ENCODE results near the gene YAP1. TPM values are rescaled to one million over a fixed set of nuclear protein-coding genes. Genes with fewer than 3 reads are reported as not detected.

YAP1 gene
- polyA plus RNA-seq, 2 of the 4 experiments (the other 2 are of a cell fraction): 40.4 to 48.0 TPM

DNA sequence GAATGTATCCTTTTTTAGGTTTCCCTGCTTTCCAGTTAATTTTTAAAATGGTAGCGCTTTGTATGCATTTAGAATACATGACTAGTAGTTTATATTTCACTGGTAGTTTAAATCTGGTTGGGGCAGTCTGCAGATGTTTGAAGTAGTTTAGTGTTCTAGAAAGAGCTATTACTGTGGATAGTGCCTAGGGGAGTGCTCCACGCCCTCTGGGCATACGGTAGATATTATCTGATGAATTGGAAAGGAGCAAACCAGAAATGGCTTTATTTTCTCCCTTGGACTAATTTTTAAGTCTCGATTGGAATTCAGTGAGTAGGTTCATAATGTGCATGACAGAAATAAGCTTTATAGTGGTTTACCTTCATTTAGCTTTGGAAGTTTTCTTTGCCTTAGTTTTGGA lies 120.7 kb downstream of the YAP1 start:
- no peak for FAIRE-seq
- TF ChIP-seq RNF2 (IDR thresholded peaks at IDR 0.05; ENCODE audit: borderline replicate concordance, low read depth): no peak
- no peak for TF ChIP-seq POLR2AphosphoS2 (conservative IDR thresholded peaks at IDR 0.05; ENCODE audit: low read length)
- TF ChIP-seq MAFK (IDR thresholded peaks at IDR 0.05; ENCODE audit: partially characterized antibody): no peak
- no peak for TF ChIP-seq KDM1A (IDR thresholded peaks at IDR 0.05; ENCODE audit: low read depth)
- no peak for TF ChIP-seq MYC (IDR thresholded peaks at IDR 0.05; ENCODE audit: borderline replicate concordance, low read length)
- TF ChIP-seq FOSL2 (IDR thresholded peaks at IDR 0.05): no peak
- TF ChIP-seq FOSL2 (CRISPR knock-in tag; IDR thresholded peaks at IDR 0.05): no peak
- no peak for TF ChIP-seq BHLHE40 (IDR thresholded peaks at IDR 0.05; ENCODE audit: low read depth, low read length)
- TF ChIP-seq MAZ (IDR thresholded peaks at IDR 0.05; ENCODE audit: borderline replicate concordance, low read depth, low read length): no peak
- TF ChIP-seq FOSB (CRISPR knock-in tag; IDR thresholded peaks at IDR 0.05): no peak
- no peak for TF ChIP-seq ZSCAN20 (CRISPR knock-in tag; IDR thresholded peaks at IDR 0.05)
- TF ChIP-seq, protein P1, sequence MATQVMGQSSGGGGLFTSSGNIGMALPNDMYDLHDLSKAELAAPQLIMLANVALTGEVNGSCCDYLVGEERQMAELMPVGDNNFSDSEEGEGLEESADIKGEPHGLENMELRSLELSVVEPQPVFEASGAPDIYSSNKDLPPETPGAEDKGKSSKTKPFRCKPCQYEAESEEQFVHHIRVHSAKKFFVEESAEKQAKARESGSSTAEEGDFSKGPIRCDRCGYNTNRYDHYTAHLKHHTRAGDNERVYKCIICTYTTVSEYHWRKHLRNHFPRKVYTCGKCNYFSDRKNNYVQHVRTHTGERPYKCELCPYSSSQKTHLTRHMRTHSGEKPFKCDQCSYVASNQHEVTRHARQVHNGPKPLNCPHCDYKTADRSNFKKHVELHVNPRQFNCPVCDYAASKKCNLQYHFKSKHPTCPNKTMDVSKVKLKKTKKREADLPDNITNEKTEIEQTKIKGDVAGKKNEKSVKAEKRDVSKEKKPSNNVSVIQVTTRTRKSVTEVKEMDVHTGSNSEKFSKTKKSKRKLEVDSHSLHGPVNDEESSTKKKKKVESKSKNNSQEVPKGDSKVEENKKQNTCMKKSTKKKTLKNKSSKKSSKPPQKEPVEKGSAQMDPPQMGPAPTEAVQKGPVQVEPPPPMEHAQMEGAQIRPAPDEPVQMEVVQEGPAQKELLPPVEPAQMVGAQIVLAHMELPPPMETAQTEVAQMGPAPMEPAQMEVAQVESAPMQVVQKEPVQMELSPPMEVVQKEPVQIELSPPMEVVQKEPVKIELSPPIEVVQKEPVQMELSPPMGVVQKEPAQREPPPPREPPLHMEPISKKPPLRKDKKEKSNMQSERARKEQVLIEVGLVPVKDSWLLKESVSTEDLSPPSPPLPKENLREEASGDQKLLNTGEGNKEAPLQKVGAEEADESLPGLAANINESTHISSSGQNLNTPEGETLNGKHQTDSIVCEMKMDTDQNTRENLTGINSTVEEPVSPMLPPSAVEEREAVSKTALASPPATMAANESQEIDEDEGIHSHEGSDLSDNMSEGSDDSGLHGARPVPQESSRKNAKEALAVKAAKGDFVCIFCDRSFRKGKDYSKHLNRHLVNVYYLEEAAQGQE (IDR thresholded peaks at IDR 0.05): no peak
- no peak for TF ChIP-seq EHMT2 (IDR thresholded peaks at IDR 0.05; ENCODE audit: low read depth)
- TF ChIP-seq, protein P2, sequence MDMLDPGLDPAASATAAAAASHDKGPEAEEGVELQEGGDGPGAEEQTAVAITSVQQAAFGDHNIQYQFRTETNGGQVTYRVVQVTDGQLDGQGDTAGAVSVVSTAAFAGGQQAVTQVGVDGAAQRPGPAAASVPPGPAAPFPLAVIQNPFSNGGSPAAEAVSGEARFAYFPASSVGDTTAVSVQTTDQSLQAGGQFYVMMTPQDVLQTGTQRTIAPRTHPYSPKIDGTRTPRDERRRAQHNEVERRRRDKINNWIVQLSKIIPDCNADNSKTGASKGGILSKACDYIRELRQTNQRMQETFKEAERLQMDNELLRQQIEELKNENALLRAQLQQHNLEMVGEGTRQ (IDR thresholded peaks at IDR 0.05): no peak
- no peak for TF ChIP-seq POLR2A (IDR thresholded peaks at IDR 0.05; ENCODE audit: low read length)
- TF ChIP-seq, protein P3, sequence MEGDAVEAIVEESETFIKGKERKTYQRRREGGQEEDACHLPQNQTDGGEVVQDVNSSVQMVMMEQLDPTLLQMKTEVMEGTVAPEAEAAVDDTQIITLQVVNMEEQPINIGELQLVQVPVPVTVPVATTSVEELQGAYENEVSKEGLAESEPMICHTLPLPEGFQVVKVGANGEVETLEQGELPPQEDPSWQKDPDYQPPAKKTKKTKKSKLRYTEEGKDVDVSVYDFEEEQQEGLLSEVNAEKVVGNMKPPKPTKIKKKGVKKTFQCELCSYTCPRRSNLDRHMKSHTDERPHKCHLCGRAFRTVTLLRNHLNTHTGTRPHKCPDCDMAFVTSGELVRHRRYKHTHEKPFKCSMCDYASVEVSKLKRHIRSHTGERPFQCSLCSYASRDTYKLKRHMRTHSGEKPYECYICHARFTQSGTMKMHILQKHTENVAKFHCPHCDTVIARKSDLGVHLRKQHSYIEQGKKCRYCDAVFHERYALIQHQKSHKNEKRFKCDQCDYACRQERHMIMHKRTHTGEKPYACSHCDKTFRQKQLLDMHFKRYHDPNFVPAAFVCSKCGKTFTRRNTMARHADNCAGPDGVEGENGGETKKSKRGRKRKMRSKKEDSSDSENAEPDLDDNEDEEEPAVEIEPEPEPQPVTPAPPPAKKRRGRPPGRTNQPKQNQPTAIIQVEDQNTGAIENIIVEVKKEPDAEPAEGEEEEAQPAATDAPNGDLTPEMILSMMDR (IDR thresholded peaks at IDR 0.05): no peak
- H3K4me3 ChIP-seq: no peak overlapping the region
- CTCF ChIA-PET: interaction anchor here (1.1 to 2.0 kb wide), 2 partner anchors 38 to 80 kb away, joined by 3 to 4 read pairs; no protein-coding TSS in a partner anchor
- H3K4me1 ChIP-seq: peaks cover 20% of the 10 kb centered on the region
- no peak for ATAC-seq
- POLR2A ChIA-PET: no interaction called here
- DNase-seq (ENCODE audit: low read depth in 1 of 2, low spot score in 1 of 2): no peak
- no peaks in the 10 kb centered on the region for H3K9me3 ChIP-seq
- WGBS (ENCODE audit: missing lambda C conversion rate): 95% methylated on average over 4 of the region's 4 CpGs
- no peak overlapping the region for H3K27ac ChIP-seq
- no peak overlapping the region for H3K4me2 ChIP-seq

DNA sequence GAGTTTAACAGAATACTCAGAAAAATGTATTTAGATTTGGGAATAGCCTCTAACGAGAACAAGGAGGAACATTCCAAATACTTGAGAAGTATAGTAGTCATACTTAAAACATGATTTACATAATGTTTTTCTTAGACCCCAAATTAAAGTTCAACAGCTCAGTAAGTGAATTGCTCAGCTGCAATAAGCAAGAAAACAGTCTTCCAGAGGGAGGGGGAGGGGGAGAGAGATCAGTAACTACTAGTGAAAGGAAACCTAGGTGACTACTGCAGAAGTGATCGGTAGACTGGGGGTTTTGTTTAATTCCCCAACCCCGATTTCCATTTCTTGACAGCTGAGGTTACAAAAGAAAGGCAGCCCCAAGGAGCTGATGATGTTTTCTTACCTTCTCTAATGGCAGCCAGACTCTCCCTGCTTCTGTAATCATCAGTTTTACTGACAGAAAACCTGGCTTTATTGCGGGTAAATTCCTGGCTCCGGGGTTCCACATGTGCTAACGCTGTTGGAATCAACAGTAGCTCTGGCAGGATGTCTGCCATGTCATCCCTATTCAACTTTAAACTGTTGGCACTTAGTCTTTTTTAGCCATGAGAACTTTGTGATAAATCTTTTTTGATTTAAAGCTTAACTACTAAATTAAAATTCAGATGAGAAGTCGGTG lies 124.7 kb downstream of the YAP1 start:
- ATAC-seq (no peak), DNase-seq (ENCODE audit: low read depth in 1 of 2, low spot score in 1 of 2) (no peak), FAIRE-seq (no peak)
- no peak overlapping the region for H3K27ac ChIP-seq
- no peak overlapping the region for H3K4me3 ChIP-seq
- H3K9me3 ChIP-seq: no peaks in the 10 kb centered on the region
- H3K4me1 ChIP-seq: peaks cover 4% of the 10 kb centered on the region
- WGBS (ENCODE audit: missing lambda C conversion rate): 88% methylated on average over 7 of the region's 7 CpGs
- POLR2A ChIA-PET: no interaction called here
- H3K4me2 ChIP-seq: no peak overlapping the region
- CTCF ChIA-PET: interaction anchor here (0.6 to 1.7 kb wide), 3 partner anchors 22 to 432 kb away, joined by 3 read pairs; no protein-coding TSS in a partner anchor
- TF ChIP-seq ESRRA (IDR thresholded peaks at IDR 0.05; ENCODE audit: borderline replicate concordance, low read length): no peak
- TF ChIP-seq HDAC2 (IDR thresholded peaks at IDR 0.05): no peak
- no peak for TF ChIP-seq POLR2A (IDR thresholded peaks at IDR 0.05; ENCODE audit: low read length)
- TF ChIP-seq EHF (CRISPR knock-in tag; IDR thresholded peaks at IDR 0.05): no peak
- TF ChIP-seq TP53 (CRISPR knock-in tag; IDR thresholded peaks at IDR 0.05): no peak
- no peak for TF ChIP-seq RARB (CRISPR knock-in tag; IDR thresholded peaks at IDR 0.05)
- no peak for TF ChIP-seq GATA3 (IDR thresholded peaks at IDR 0.05; ENCODE audit: borderline replicate concordance)
- no peak for TF ChIP-seq NR3C1 (IDR thresholded peaks at IDR 0.05)
- no peak for TF ChIP-seq HOXB13 (CRISPR knock-in tag; IDR thresholded peaks at IDR 0.05; ENCODE audit: low read depth)
- TF ChIP-seq ZC3H11A (IDR thresholded peaks at IDR 0.05): no peak
- TF ChIP-seq POLR2AphosphoS2 (conservative IDR thresholded peaks at IDR 0.05; ENCODE audit: low read length): no peak
- TF ChIP-seq, protein P4, sequence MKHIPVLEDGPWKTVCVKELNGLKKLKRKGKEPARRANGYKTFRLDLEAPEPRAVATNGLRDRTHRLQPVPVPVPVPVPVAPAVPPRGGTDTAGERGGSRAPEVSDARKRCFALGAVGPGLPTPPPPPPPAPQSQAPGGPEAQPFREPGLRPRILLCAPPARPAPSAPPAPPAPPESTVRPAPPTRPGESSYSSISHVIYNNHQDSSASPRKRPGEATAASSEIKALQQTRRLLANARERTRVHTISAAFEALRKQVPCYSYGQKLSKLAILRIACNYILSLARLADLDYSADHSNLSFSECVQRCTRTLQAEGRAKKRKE (CRISPR knock-in tag; IDR thresholded peaks at IDR 0.05; ENCODE audit: low read depth): no peak
- TF ChIP-seq, protein P1 (IDR thresholded peaks at IDR 0.05): no peak
- no peak for TF ChIP-seq CEBPB (IDR thresholded peaks at IDR 0.05)
- no peak for TF ChIP-seq HOXA7 (CRISPR knock-in tag; IDR thresholded peaks at IDR 0.05)
